ENCODE results near the gene NDST3.

- TF ChIP-seq REST (IDR thresholded peaks at IDR 0.05), result no peak
- no peak for TF ChIP-seq SP1 (IDR thresholded peaks at IDR 0.05)
- no peak for TF ChIP-seq CTCF (IDR thresholded peaks at IDR 0.05; ENCODE audit: low read depth, low read length, missing input control)
- TF ChIP-seq JUND (IDR thresholded peaks at IDR 0.05), result no peak
- no peak for TF ChIP-seq ATF3 (IDR thresholded peaks at IDR 0.05)
- TF ChIP-seq EGR1 (IDR thresholded peaks at IDR 0.05; ENCODE audit: low read depth in 2 of 2), result no peak
- TF ChIP-seq RXRA (IDR thresholded peaks at IDR 0.05), result no peak
- TF ChIP-seq YY1 (IDR thresholded peaks at IDR 0.05), result no peak
- TF ChIP-seq RAD21 (IDR thresholded peaks at IDR 0.05), result no peak
- no peak for TF ChIP-seq MAX (IDR thresholded peaks at IDR 0.05)
- no peak for TF ChIP-seq FOXA1 (IDR thresholded peaks at IDR 0.05)
- no peak for TF ChIP-seq TAF1 (conservative IDR thresholded peaks at IDR 0.05)
- TF ChIP-seq NR2F2 (IDR thresholded peaks at IDR 0.05), result no peak
- TF ChIP-seq GABPA (IDR thresholded peaks at IDR 0.05 in 1 of 2, conservative IDR thresholded peaks at IDR 0.05 in 1 of 2), result no peak
These were observed 172.3 kb downstream of the NDST3 start for GRCh38 chr4:118206627-118207026.

Measured in liver (tissue), 3 donors.